ENCODE results near the gene MEGF6. TPM values are rescaled to one million over a fixed set of nuclear protein-coding genes. Genes with fewer than 3 reads are reported as not detected.

MEGF6 gene
- total RNA-seq, 2 experiments from 2014 or later, result 5.8 to 5.9 TPM

DNA sequence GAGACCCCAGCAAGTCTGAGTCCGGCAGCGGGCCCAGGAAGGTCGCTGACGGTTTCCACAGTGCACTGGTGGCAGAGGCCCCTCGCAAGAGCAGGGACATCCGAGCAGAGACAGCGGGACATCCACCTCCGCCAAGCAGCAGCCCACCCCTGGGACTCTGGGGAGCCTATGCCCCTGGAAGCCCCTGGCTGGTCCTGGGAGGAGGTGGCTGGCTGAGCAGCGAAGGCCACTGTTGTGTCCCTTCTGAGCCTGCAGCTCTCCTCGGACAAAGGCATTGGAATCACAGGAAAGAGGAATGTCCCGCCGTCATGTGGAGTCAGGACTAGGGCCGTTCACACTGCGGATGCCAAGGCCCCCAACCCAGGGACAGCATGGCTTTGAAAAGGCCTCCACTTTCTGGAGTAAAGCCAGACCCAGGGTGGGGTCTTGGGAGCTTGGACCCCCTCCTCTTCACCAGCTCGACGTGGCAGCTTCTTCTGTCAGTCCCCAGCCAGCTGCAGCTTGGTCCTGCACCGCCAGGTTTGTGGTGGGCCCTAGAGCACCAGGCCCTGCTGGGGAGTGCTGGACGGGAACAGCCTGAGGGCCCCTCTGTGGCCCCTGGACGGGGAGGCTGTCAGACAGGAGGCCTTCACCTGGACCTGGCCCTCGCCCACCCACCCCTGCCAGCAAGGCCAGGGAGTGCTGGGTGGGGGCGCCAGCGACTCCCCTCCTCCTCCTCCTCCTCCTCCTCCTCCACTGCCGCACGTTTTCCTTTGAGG lies 1.4 kb downstream of the MEGF6 start:
- peaks cover 10% of the 10 kb centered on the region for H3K4me1 Mint-ChIP-seq (ENCODE audit: low read depth)
- CTCF ChIA-PET, result interaction anchor here (0.5 to 0.7 kb wide), 2 partner anchors 10 to 126 kb away, joined by 3 read pairs; no protein-coding TSS in a partner anchor
- H3K4me3 Mint-ChIP-seq, result no peak overlapping the region
- H3K9me3 Mint-ChIP-seq, result no peaks in the 10 kb centered on the region
- H3K27ac Mint-ChIP-seq, result no peak overlapping the region
- DNase-seq, result no peak
- intact Hi-C loops (cut with micrococcal nuclease), result no loop called here
- peaks cover 10% of the 10 kb centered on the region for H3K27me3 Mint-ChIP-seq (ENCODE audit: low read depth)
- H3K36me3 Mint-ChIP-seq (ENCODE audit: low read depth), result no peaks in the 10 kb centered on the region

DNA sequence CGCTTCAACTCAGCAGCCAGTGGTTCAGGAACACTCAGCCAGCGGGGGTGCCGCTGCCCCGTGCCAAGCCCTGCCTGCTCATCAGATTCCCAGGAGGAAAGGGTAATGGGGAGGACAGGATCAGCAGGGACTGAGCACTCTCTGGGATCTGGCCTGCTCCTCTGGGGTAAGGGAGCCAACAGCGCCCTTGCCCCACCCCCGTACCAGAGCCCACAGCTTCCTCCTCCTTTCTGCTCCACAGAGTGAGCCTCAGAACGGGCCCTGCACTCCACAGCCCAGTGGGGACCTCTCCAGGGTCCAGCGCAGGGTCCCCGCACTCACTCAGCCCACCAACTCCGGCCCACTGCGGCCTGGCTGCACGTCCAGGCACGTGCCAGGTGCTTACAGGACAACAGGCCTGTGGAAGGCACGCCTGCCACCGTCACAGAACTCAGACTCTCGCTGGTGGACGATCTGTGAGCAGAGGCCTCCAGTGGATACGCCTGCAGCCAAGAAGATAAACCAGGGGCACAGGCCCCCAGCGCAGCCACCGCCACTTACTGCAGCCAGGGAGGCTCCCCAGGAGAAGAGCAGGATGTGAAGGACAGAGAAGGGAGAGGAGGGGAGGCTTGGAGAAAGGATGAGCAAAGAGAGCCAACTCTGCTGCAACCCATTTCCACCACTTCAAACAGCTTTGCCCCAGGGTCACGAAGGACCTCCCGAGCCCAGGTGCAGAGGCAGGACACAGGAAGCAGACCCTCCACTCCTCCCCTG lies 2.1 kb downstream of the MEGF6 start:
- peaks cover 10% of the 10 kb centered on the region for H3K4me1 Mint-ChIP-seq (ENCODE audit: low read depth)
- intact Hi-C loops (cut with micrococcal nuclease), result no loop called here
- H3K9me3 Mint-ChIP-seq, result no peaks in the 10 kb centered on the region
- H3K4me3 Mint-ChIP-seq, result no peak overlapping the region
- peaks cover 10% of the 10 kb centered on the region for H3K27me3 Mint-ChIP-seq (ENCODE audit: low read depth)
- CTCF ChIA-PET, result interaction anchor here (0.7 to 1.8 kb wide), 2 partner anchors 10 to 125 kb away, joined by 3 to 5 read pairs; no protein-coding TSS in a partner anchor
- no peak for DNase-seq
- H3K36me3 Mint-ChIP-seq (ENCODE audit: low read depth), result no peaks in the 10 kb centered on the region
- no peak overlapping the region for H3K27ac Mint-ChIP-seq

DNA sequence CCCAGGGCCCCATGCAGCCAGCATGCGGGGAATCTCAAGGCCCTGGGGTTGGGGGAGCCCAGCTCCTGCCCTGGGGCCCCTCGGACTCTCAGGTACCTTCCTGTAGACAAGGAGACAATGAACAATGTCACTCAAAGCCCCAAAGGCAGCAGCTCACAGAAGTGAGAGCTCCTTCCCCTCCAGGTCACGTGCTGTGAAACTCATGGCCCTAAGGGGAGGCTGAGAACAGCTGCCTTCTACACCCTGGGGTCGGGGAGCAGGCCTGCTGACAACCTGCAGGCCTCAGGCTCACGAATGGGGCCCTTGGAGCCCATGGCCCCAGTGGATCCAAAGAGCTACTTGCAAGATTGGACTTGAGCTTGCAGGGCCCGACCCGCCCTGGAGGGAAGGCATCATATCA lies 3.2 kb downstream of the MEGF6 start:
- Mint-ChIP-seq H3K4me1 (ENCODE audit: low read depth) (peaks cover 10% of the 10 kb centered on the region), H3K36me3 (ENCODE audit: low read depth) (no peaks in the 10 kb centered on the region), H3K27ac (no peak overlapping the region), H3K27me3 (ENCODE audit: low read depth) (peaks cover 10% of the 10 kb centered on the region), H3K4me3 (no peak overlapping the region), H3K9me3 (no peaks in the 10 kb centered on the region)
- DNase-seq, result no peak
- intact Hi-C loops (cut with micrococcal nuclease), result no loop called here
- CTCF ChIA-PET, result interaction anchor here (1.8 kb wide), 1 partner anchor 11 kb away, joined by 5 read pairs; no protein-coding TSS in a partner anchor

DNA sequence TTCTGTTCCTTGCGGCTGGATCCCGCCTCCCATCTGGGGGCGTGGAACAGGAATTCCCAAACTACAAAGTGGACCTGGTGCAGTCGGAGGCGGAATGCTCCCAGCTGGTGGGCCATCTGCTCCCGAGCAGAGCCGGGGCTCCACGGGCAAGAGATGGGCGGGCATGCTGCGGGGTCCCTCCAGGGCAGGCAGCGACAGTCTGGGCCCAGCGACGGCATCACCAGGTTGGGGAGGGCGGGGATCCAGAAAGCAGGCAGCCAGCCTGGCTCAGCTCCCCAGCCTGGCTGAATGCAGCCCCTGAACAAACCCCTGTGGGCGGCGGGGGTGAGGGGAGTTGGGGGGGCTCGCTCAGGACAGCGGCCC lies 3.6 kb downstream of the MEGF6 start:
- DNase-seq, result no peak
- H3K4me1 Mint-ChIP-seq (ENCODE audit: low read depth), result peaks cover 10% of the 10 kb centered on the region
- H3K27ac Mint-ChIP-seq, result no peak overlapping the region
- H3K36me3 Mint-ChIP-seq (ENCODE audit: low read depth), result no peaks in the 10 kb centered on the region
- CTCF ChIA-PET, result interaction anchor here (1.8 kb wide), 1 partner anchor 11 kb away, joined by 5 read pairs; no protein-coding TSS in a partner anchor
- no peaks in the 10 kb centered on the region for H3K9me3 Mint-ChIP-seq
- H3K27me3 Mint-ChIP-seq (ENCODE audit: low read depth), result peaks cover 10% of the 10 kb centered on the region
- intact Hi-C loops (cut with micrococcal nuclease), result no loop called here
- H3K4me3 Mint-ChIP-seq, result no peak overlapping the region

DNA sequence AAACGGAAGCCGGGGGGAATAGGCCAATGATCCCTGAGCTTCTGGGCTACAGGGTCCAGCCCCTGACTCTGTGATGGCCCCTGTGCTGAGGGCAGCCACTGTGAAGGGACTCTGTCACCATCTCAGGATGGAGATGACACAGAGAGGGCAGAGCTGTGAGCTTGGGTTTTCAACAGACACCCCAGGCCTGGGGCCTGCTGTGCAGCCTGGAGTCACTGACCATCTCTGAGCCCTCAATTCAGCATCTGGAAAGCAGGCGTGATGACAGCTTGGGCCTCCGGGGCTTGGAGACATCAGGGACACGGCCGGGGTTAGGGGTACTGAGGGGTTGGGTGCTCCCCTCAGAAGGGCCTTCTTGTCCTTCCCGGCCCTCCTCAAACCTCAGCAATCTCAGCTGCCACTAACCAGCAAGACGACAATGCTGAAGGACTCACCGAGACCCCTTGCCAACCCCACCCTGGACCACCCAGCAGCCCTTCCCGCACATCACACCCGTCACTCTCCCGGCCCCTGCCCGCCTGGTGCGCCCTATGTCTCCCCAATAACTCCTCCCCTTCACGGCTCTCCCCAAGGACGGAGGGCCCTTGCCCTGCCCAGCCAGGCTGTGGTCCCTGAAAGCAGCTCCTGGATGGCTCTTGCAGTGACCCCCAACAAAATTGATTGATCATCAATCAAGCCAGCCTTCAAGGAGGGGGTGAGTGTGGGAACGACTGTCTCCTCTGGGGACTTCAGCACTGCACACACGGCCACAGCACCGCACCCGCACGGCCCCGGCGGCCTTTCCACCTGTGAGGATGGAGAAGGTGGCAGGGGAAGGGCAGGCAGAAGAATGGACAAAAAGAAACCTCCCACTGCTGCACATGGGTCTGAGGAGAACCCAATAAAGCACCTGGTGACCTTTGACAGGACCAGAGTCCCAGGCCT lies 4.3 kb downstream of the MEGF6 start:
- intact Hi-C loops (cut with micrococcal nuclease), result no loop called here
- H3K27me3 Mint-ChIP-seq (ENCODE audit: low read depth), result peaks cover 10% of the 10 kb centered on the region
- H3K4me3 Mint-ChIP-seq, result no peak overlapping the region
- peaks cover 8% of the 10 kb centered on the region for H3K4me1 Mint-ChIP-seq (ENCODE audit: low read depth)
- no peak overlapping the region for H3K27ac Mint-ChIP-seq
- H3K36me3 Mint-ChIP-seq (ENCODE audit: low read depth), result no peaks in the 10 kb centered on the region
- no peaks in the 10 kb centered on the region for H3K9me3 Mint-ChIP-seq
- DNase-seq, result no peak
- CTCF ChIA-PET, result interaction anchor here (0.6 kb wide), 1 partner anchor 222 kb away, joined by 3 read pairs; no protein-coding TSS in a partner anchor

DNA sequence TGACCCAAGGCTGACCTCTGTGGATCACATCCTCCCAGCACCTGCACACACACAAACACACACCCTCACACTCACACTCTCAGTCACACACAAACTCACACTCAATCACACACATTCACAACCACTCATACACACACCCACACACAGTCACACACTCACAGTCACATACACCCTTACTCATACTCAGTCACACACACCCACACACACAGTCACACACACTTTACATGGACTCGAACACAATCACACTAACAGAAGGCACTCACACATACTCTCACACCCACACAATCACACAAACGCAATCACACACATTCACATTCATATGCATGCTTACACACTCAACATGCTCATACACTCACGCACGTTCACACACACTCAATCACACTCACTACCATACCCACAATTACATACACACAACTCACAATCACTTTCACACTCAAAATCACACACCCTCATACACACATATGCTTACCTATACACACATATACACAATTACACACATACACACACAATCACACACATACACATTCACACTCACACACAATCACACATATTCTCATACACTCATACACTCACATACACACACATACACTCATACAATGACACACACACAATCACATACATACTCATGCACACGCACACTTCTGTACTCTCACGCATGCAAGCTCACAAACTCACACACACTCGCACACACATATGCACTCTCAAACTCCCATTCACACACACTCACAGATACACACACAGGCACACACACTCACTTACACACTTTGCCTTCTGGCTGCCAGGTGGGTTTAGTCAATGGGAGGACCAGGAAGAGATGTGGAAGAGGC lies 6.1 kb downstream of the MEGF6 start:
- intact Hi-C loops (cut with micrococcal nuclease), result no loop called here
- CTCF ChIA-PET, result no interaction called here
- peaks cover 5% of the 10 kb centered on the region for H3K27me3 Mint-ChIP-seq (ENCODE audit: low read depth)
- no peaks in the 10 kb centered on the region for H3K36me3 Mint-ChIP-seq (ENCODE audit: low read depth)
- H3K9me3 Mint-ChIP-seq, result no peaks in the 10 kb centered on the region
- no peaks in the 10 kb centered on the region for H3K4me1 Mint-ChIP-seq (ENCODE audit: low read depth)
- DNase-seq, result no peak
- no peak overlapping the region for H3K4me3 Mint-ChIP-seq
- H3K27ac Mint-ChIP-seq, result no peak overlapping the region

DNA sequence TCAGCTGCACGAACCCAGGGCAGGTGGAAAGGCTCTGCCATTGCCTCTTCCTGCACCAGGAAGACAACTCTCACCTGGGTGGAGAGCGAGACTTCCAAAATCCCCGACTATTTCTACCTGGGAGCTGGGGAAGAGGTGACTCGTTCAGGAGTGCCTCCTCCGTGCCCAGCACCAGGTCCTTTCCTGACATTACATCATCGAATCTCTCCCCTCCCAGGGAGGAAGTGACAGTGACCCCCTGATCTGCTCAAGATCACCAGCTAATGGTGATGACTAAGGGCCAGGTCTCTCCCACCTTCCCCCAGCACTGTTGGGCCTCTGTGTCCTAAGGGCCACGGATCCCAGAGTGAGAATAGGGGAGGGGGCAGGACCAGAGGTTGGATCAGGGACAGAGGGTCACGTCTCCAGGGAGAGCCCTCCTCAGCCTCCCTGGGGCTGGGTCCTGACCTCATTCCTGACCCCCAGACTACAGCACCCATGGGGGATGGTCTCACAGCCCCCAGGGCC lies 6.8 kb downstream of the MEGF6 start:
- intact Hi-C loops (cut with micrococcal nuclease), result no loop called here
- no peaks in the 10 kb centered on the region for H3K36me3 Mint-ChIP-seq (ENCODE audit: low read depth)
- H3K27ac Mint-ChIP-seq, result no peak overlapping the region
- CTCF ChIA-PET, result no interaction called here
- H3K27me3 Mint-ChIP-seq (ENCODE audit: low read depth), result peaks cover 5% of the 10 kb centered on the region
- no peak for DNase-seq
- H3K4me1 Mint-ChIP-seq (ENCODE audit: low read depth), result no peaks in the 10 kb centered on the region
- no peak overlapping the region for H3K4me3 Mint-ChIP-seq
- no peaks in the 10 kb centered on the region for H3K9me3 Mint-ChIP-seq

DNA sequence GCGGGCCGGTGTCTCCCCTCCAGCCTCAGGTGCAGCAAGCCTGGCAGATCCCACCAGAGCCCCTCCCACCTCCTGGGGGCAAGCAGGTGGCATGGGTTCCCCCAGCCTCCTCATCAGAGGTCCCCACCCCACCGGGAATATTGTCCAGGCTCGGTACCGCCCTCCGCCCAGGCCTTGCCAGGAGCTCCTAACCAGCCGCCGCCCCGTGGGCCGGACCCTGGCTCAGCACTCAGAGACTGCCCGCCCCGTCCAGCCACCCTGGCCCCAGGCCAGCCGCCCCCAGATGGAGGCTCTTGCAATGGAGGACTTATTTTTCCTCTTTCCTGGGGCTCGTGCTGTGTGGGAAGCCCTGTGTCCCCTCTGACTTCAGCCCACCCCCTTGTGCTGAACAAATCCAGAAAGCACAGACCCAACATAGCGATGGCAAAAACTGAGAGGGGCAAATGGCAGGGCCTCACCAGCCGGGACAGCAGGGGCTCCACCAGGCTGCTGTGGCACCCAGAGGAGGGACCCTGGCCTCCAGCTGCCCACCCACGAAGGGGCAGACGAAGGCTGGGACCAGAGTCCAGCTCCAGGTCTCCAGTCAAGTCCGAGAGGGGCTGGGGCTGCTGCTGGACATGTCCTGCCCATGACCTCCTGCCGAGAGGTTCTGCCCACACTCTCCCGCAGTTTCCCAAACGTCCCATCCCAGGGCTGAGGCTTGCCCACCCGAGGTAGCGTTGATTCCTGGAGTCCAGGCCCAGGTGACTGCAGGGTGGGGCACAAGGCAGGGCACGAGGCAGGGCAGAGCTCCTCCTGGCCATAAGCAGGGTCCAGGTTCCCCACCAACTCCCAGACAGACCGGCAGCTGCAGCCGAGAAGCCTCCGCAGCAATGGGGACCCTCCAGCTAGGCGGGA lies 7.5 kb downstream of the MEGF6 start:
- CTCF ChIA-PET, result interaction anchor here (0.6 kb wide), 1 partner anchor 17 kb away, joined by 3 read pairs; no protein-coding TSS in a partner anchor
- H3K4me3 Mint-ChIP-seq, result no peak overlapping the region
- H3K27me3 Mint-ChIP-seq (ENCODE audit: low read depth), result peaks cover 2% of the 10 kb centered on the region
- no peaks in the 10 kb centered on the region for H3K36me3 Mint-ChIP-seq (ENCODE audit: low read depth)
- H3K9me3 Mint-ChIP-seq, result no peaks in the 10 kb centered on the region
- intact Hi-C loops (cut with micrococcal nuclease), result no loop called here
- no peak overlapping the region for H3K27ac Mint-ChIP-seq
- no peaks in the 10 kb centered on the region for H3K4me1 Mint-ChIP-seq (ENCODE audit: low read depth)
- no peak for DNase-seq

DNA sequence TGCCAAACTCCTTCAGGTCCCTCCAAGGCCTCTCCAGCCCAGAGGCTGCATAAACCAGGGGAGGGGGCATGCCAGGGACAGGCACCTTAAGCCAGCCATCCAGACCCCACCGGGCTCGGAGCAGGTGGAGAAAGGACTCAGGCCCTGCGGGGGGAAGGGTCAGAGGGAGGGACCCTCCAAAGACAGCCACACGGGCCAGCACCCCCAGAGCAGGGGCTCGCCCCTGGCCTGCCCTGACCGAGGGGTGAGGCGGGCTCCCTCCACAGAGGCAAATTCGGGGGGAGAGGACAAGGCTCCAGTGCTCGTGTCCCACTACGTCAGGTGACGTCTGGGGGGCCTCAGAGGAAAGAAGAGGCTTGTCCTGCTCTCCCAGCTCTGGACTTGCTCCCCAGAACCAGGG lies 8.2 kb downstream of the MEGF6 start:
- Mint-ChIP-seq H3K4me1 (ENCODE audit: low read depth) (peaks cover 4% of the 10 kb centered on the region), H3K36me3 (ENCODE audit: low read depth) (no peaks in the 10 kb centered on the region), H3K9me3 (no peaks in the 10 kb centered on the region), H3K27ac (no peak overlapping the region), H3K27me3 (ENCODE audit: low read depth) (peaks cover 2% of the 10 kb centered on the region), H3K4me3 (no peak overlapping the region)
- DNase-seq, result no peak
- intact Hi-C loops (cut with micrococcal nuclease), result no loop called here
- CTCF ChIA-PET, result no interaction called here

DNA sequence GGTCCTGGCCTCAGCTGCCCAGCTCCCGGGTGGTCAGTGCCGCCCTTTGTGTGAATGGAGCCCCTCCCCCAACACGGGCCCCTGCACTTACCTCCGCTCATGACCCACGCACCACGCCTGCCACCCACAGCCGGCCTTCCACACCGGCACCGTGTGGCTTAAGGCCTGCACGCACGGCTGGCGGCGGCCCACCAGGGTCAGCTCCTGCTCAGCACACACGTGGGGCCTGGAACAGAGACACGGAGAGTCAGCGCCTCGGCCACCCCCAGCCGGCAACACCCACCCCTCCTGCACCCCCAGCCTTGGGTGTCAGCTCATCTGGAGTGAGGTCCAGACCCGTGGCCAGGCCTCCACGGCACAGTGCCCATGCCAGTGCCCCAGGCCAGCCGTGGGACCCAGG lies 8.9 kb downstream of the MEGF6 start:
- Mint-ChIP-seq H3K4me1 (ENCODE audit: low read depth) (peaks cover 11% of the 10 kb centered on the region), H3K9me3 (no peaks in the 10 kb centered on the region), H3K27me3 (ENCODE audit: low read depth) (peaks cover 2% of the 10 kb centered on the region), H3K36me3 (ENCODE audit: low read depth) (no peaks in the 10 kb centered on the region), H3K4me3 (no peak overlapping the region), H3K27ac (no peak overlapping the region)
- CTCF ChIA-PET, result interaction anchor here (0.9 kb wide), 1 partner anchor 13 kb away, joined by 3 read pairs; no protein-coding TSS in a partner anchor
- intact Hi-C loops (cut with micrococcal nuclease), result no loop called here
- DNase-seq, result no peak
